CD4-positive, CD25-positive, alpha-beta regulatory T cell (primary cell): ENCODE results near the gene ACSF2. TPM values are rescaled to one million over a fixed set of nuclear protein-coding genes. Genes with fewer than 3 reads are reported as not detected.
A peak's percentile ranks its signal among the peaks of the same experiment; 100 is the strongest.

Experiments used
- ATAC-seq, 2 donors: fragments of 150-1000 bp; cut with Tn5 transposase; one replicate each; pipeline ENCODE4 v1.10.0; 2021; ENCODE audit warnings: low read depth in 2 of 2, moderate number of reproducible peaks in 2 of 2, moderate library complexity in 1 of 2
- DNase-seq, 3 donors: peaks; one replicate each; pipeline versions ENCODE4 v3.0.0 to v3.0.0-alpha.2; 2012 to 2022; ENCODE audit warnings: mixed read lengths in 1 of 3
- H3K27ac ChIP-seq: one replicate; pipeline ENCODE4 v1.7.0; 2013; ENCODE audit warnings: mild to moderate bottlenecking, low read length; ENCODE audit not compliant: insufficient read depth, poor library complexity, severe bottlenecking
- H3K27me3 ChIP-seq: one replicate; pipeline ENCODE4 v1.7.0; 2013; ENCODE audit warnings: low read length; ENCODE audit not compliant: control insufficient read depth, insufficient read depth
- H3K36me3 ChIP-seq: one replicate; pipeline ENCODE4 v1.7.0; 2013; ENCODE audit warnings: mild to moderate bottlenecking, low read length, moderate library complexity; ENCODE audit not compliant: control insufficient read depth, insufficient read depth
- H3K4me1 ChIP-seq: 2 replicates; pipeline ENCODE4 v1.7.0; 2013; ENCODE audit warnings: mild to moderate bottlenecking, low read length; ENCODE audit not compliant: insufficient read depth, control insufficient read depth, poor library complexity, severe bottlenecking
- H3K4me3 ChIP-seq: one replicate; pipeline ENCODE4 v1.7.0; 2013; ENCODE audit warnings: low read depth, mild to moderate bottlenecking, low read length, moderate library complexity
- H3K9me3 ChIP-seq, 2 experiments: 1 replicate in 1 of 2; 2 replicates in 1 of 2; pipeline ENCODE4 v1.7.0; 2013; ENCODE audit warnings: low read length in 2 of 2, mild to moderate bottlenecking in 1 of 2, moderate library complexity in 1 of 2; ENCODE audit not compliant: control insufficient read depth in 2 of 2
- H3K27ac Mint-ChIP-seq, 3 donors: one replicate each; pipeline ENCODE4 v1.8.0; 2020 to 2022; ENCODE audit warnings: mild to moderate bottlenecking in 3 of 3, mixed read lengths in 3 of 3, moderate library complexity in 2 of 3
- H3K27me3 Mint-ChIP-seq: one replicate; pipeline ENCODE4 v1.8.0; 2022; ENCODE audit warnings: mild to moderate bottlenecking, mixed read lengths
- H3K36me3 Mint-ChIP-seq: one replicate; pipeline ENCODE4 v1.8.0; 2020; ENCODE audit warnings: mixed read lengths
- H3K4me1 Mint-ChIP-seq, 4 donors: one replicate each; pipeline ENCODE4 v1.8.0; 2020 to 2022; ENCODE audit warnings: mixed read lengths in 4 of 4, mild to moderate bottlenecking in 1 of 4
- H3K4me3 Mint-ChIP-seq, 4 donors: one replicate each; pipeline ENCODE4 v1.8.0; 2020 to 2022; ENCODE audit warnings: mild to moderate bottlenecking in 4 of 4, mixed read lengths in 4 of 4, moderate library complexity in 3 of 4
- H3K9me3 Mint-ChIP-seq, 7 donors: one replicate each; pipeline ENCODE4 v1.8.0; 2020 to 2022; ENCODE audit warnings: mixed read lengths in 7 of 7, mild to moderate bottlenecking in 3 of 7, moderate library complexity in 2 of 7
- polyA plus RNA-seq, 4 donors: library from polyadenylated mRNA; unstranded; fragments of 300-500 nt; fragmentation: Illumina TruSeq; gene quantifications; one replicate each; pipeline ENCODE4 v1.2.3, GENCODE V29; 2021
- total RNA-seq: library from RNA; stranded (reverse); gene quantifications from one replicate; pipeline ENCODE4 v1.2.3, GENCODE V29; 2022

The ACSF2 gene
- 22.2 TPM for total RNA-seq
- 1 to 10 TPM; 2.7 to 5.5 (median 3.4) TPM for polyA plus RNA-seq

- peak; percentile 77 to 80 for ATAC-seq
- H3K4me3 Mint-ChIP-seq: peak within 1 kb of the TSS; percentile 89 to 92 (median 90)
- no peaks in the 10 kb centered on the region for H3K9me3 ChIP-seq
- no peaks in the 10 kb centered on the region for H3K9me3 Mint-ChIP-seq
- H3K36me3 ChIP-seq: no peaks in the 10 kb centered on the region
- peaks cover 6% of the 10 kb centered on the region for H3K27me3 Mint-ChIP-seq
- peak within 1 kb of the TSS; percentile 88 to 95 (median 93) for H3K27ac Mint-ChIP-seq
- no peaks in the 10 kb centered on the region for H3K36me3 Mint-ChIP-seq
- peak within 1 kb of the TSS; percentile 68 for H3K4me3 ChIP-seq
- H3K4me1 ChIP-seq: peaks cover 36% of the 10 kb centered on the region
- peak; percentile 55 to 74 (median 69) for DNase-seq
- H3K27me3 ChIP-seq: no peaks in the 10 kb centered on the region
- H3K27ac ChIP-seq: peak within 1 kb of the TSS; percentile 68
- peaks cover 7 to 51% (median 34%) of the 10 kb centered on the region in 4 donors for H3K4me1 Mint-ChIP-seq
These were observed at the start of gene ACSF2 for GRCh38 chr17:50425682-50426471. Gene ACSF2 (plus strand): TSS chr17:50426218. CDS start chr17:50426262, 44 bp downstream.

GRCh38 chr17:50379351-50380132 lies 46.5 kb upstream of the ACSF2 start:
- no peaks in the 10 kb centered on the region for H3K27me3 Mint-ChIP-seq
- H3K4me1 Mint-ChIP-seq: peaks cover 0 to 5% (median 0%) of the 10 kb centered on the region in 4 donors
- Histone ChIP-seq H3K36me3 (peaks cover 39% of the 10 kb centered on the region), H3K27ac (no peak overlapping the region), H3K27me3 (no peaks in the 10 kb centered on the region), H3K4me3 (no peak overlapping the region), H3K9me3 (no peaks in the 10 kb centered on the region), H3K4me1 (no peaks in the 10 kb centered on the region)
- no peak overlapping the region for H3K4me3 Mint-ChIP-seq
- H3K27ac Mint-ChIP-seq: peak overlapping the region in 1 of 3 donors; percentile 74
- ATAC-seq (no peak), DNase-seq (no peak)
- no peaks in the 10 kb centered on the region for H3K9me3 Mint-ChIP-seq
- H3K36me3 Mint-ChIP-seq: peaks cover 23% of the 10 kb centered on the region

GRCh38 chr17:50380369-50381259 lies 45.4 kb upstream of the ACSF2 start:
- Mint-ChIP-seq H3K4me3 (no peak overlapping the region), H3K27me3 (no peaks in the 10 kb centered on the region), H3K4me1 (peaks cover 0 to 5% (median 0%) of the 10 kb centered on the region in 4 donors), H3K9me3 (no peaks in the 10 kb centered on the region), H3K36me3 (peaks cover 31% of the 10 kb centered on the region), H3K27ac (peak overlapping the region in 1 of 3 donors; percentile 12)
- ATAC-seq (no peak), DNase-seq (no peak)
- no peaks in the 10 kb centered on the region for H3K27me3 ChIP-seq
- no peaks in the 10 kb centered on the region for H3K9me3 ChIP-seq
- no peak overlapping the region for H3K27ac ChIP-seq
- peaks cover 49% of the 10 kb centered on the region for H3K36me3 ChIP-seq
- H3K4me3 ChIP-seq: no peak overlapping the region
- H3K4me1 ChIP-seq: no peaks in the 10 kb centered on the region

- H3K4me3 ChIP-seq: no peak overlapping the region
- H3K27me3 ChIP-seq: no peaks in the 10 kb centered on the region
- no peaks in the 10 kb centered on the region for H3K4me1 ChIP-seq
- no peak for ATAC-seq
- peaks cover 56% of the 10 kb centered on the region for H3K36me3 ChIP-seq
- no peaks in the 10 kb centered on the region for H3K9me3 Mint-ChIP-seq
- peaks cover 0 to 5% (median 0%) of the 10 kb centered on the region in 4 donors for H3K4me1 Mint-ChIP-seq
- H3K27ac Mint-ChIP-seq: no peak overlapping the region
- H3K4me3 Mint-ChIP-seq: no peak overlapping the region
- H3K36me3 Mint-ChIP-seq: peaks cover 31% of the 10 kb centered on the region
- no peaks in the 10 kb centered on the region for H3K27me3 Mint-ChIP-seq
- DNase-seq: no peak
- H3K27ac ChIP-seq: no peak overlapping the region
- no peaks in the 10 kb centered on the region for H3K9me3 ChIP-seq
These were observed 44.7 kb upstream of the ACSF2 start for GRCh38 chr17:50381260-50381815.

- no peaks in the 10 kb centered on the region for H3K4me1 ChIP-seq
- no peak overlapping the region for H3K27ac ChIP-seq
- H3K36me3 ChIP-seq: peaks cover 62% of the 10 kb centered on the region
- ATAC-seq (no peak), DNase-seq (no peak)
- H3K9me3 ChIP-seq: no peaks in the 10 kb centered on the region
- H3K27me3 Mint-ChIP-seq: no peaks in the 10 kb centered on the region
- H3K27me3 ChIP-seq: no peaks in the 10 kb centered on the region
- no peak overlapping the region for H3K27ac Mint-ChIP-seq
- H3K36me3 Mint-ChIP-seq: peaks cover 37% of the 10 kb centered on the region
- peaks cover 0 to 5% (median 0%) of the 10 kb centered on the region in 4 donors for H3K4me1 Mint-ChIP-seq
- H3K4me3 ChIP-seq: no peak overlapping the region
- H3K4me3 Mint-ChIP-seq: no peak overlapping the region
- no peaks in the 10 kb centered on the region for H3K9me3 Mint-ChIP-seq
These were observed 44.1 kb upstream of the ACSF2 start for GRCh38 chr17:50381920-50382319.

GRCh38 chr17:50382931-50383330 lies 43.1 kb upstream of the ACSF2 start:
- ATAC-seq: no peak
- H3K4me1 ChIP-seq: no peaks in the 10 kb centered on the region

GRCh38 chr17:50386510-50386909 lies 39.5 kb upstream of the ACSF2 start:
- no peak overlapping the region for H3K27ac Mint-ChIP-seq
- H3K4me3 Mint-ChIP-seq: no peak overlapping the region
- Histone ChIP-seq H3K27ac (no peak overlapping the region), H3K27me3 (no peaks in the 10 kb centered on the region), H3K9me3 (no peaks in the 10 kb centered on the region), H3K4me1 (no peaks in the 10 kb centered on the region), H3K4me3 (no peak overlapping the region), H3K36me3 (peaks cover 94% of the 10 kb centered on the region)
- H3K27me3 Mint-ChIP-seq: no peaks in the 10 kb centered on the region
- DNase-seq (no peak), ATAC-seq (no peak)
- H3K36me3 Mint-ChIP-seq: peaks cover 52% of the 10 kb centered on the region
- peaks cover 0 to 9% (median 4%) of the 10 kb centered on the region in 4 donors for H3K4me1 Mint-ChIP-seq
- H3K9me3 Mint-ChIP-seq: no peaks in the 10 kb centered on the region

More at GRCh38 chr17:50382931-50383330, 43.1 kb upstream of the ACSF2 start:
- Mint-ChIP-seq H3K4me3 (no peak overlapping the region), H3K9me3 (no peaks in the 10 kb centered on the region), H3K27me3 (no peaks in the 10 kb centered on the region), H3K27ac (no peak overlapping the region), H3K4me1 (peaks cover 0 to 5% (median under 1%) of the 10 kb centered on the region in 4 donors), H3K36me3 (peaks cover 47% of the 10 kb centered on the region)
- H3K9me3 ChIP-seq: no peaks in the 10 kb centered on the region
- H3K27ac ChIP-seq: no peak overlapping the region
- DNase-seq: no peak
- peaks cover 72% of the 10 kb centered on the region for H3K36me3 ChIP-seq
- no peak overlapping the region for H3K4me3 ChIP-seq
- no peaks in the 10 kb centered on the region for H3K27me3 ChIP-seq
